UCSD-AML1 (cell line): Measurements from ENCODE around the gene GNB5.
"Not testable (repeated sequence)": the region's sequence is repeated elsewhere in the genome, so short reads cannot be mapped to it uniquely, and the experiment has no call there.

Experiments
- DNase-seq: peaks from one replicate; lab custom pipeline; 2025; ENCODE audit not compliant: unreplicated experiment; lab: John Stamatoyannopoulos, UW

GNB5 gene

GRCh38 chr15:52191207-52191606 is at the start of gene GNB5:
GNB5 (minus strand) TSS chr15:52191392; CDS start chr15:52184676, 6,716 bp downstream.
- peak; percentile 48 for DNase-seq

GRCh38 chr15:52240166-52240565 is 49.0 kb upstream of the GNB5 start:
- no peak for DNase-seq

- DNase-seq: not testable (repeated sequence)
Observed at GRCh38 chr15:52238989-52239525, 47.9 kb upstream of the GNB5 start.

- no peak for DNase-seq
Observed at GRCh38 chr15:52238149-52238548, 47.0 kb upstream of the GNB5 start.

- no peak for DNase-seq
Observed at GRCh38 chr15:52236013-52236412, 44.8 kb upstream of the GNB5 start.

- no peak for DNase-seq
Observed at GRCh38 chr15:52234596-52235541, 43.7 kb upstream of the GNB5 start.

DNA sequence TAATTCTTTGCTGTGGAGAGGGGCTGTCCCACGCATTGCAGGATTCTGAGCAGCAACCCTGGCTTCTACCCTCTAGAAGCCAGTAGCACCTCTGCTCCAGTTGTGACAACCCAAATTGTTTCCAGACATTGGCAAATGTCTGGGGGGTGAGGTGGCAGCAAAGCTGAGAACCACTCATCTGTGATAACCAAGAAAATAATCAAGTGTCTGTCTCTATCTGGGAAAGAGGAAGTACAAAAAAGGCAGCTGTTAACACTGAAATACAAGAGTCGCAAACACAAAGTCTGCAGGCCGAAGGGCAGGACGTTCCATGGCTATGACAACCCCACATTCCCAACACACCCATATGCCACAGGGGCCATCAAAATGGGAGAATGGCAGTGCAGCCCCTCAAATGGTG is 42.2 kb upstream of the GNB5 start:
- no peak for DNase-seq

DNA sequence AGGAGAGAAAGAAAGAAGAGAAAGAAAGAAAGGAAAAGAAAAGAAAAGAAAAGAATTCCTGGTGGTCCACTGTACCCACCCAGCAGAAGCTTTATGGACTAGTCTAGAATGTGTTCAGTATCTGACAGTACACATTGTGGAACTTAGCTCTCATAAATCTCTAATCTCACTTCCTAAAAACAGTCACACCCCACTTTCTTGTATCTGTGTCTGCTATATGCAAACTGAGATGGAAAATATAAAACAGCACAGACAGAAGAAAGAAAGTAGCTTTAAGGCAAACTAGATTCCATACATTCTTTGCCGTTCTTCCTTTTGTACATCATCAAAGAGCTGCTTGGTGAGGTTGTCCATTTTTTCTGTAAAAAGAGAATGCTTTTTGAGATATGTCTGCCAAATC is 41.1 kb upstream of the GNB5 start:
- no peak for DNase-seq

DNA sequence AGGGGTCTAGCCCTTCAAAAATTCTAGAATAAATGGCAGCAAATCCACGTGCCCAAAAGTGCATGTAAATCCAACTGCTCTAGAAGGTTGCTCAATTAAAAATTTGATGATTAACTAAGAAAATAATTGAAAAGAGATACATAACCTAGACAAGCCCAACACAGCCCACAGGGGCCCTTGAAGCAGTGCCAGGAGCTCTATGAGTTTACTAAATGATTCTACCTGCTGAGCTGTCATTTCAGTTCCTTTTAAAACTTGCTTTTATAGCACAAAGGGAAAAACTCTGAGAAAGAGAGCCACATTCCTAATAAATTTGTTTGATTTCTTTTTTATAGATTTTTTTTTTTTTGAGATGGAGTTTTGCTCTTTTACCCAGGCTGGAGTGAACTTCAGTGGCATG is 38.9 kb upstream of the GNB5 start:
- no peak for DNase-seq

- DNase-seq: no peak
Observed at GRCh38 chr15:52228921-52229320, 37.7 kb upstream of the GNB5 start.

DNA sequence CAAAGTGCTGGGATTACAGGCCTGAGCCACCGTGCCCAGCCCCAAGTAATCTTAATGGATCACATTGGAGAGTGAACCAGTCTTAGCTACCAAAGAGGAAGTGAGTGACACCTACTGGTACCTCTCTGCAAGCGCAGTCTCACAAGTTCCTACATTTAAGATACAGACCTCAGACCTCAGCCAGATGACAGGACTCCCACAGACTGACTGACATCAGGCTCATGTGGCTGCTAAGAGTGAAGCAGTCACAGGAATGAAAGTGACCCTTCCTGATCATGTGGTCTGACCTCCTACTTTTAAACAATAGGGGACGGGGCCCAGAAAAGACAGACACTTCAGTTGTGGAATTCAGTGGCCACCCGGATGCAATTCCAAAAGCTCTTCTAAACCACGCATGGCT is 36.3 kb upstream of the GNB5 start:
- peak; percentile 58 for DNase-seq

- no peak for DNase-seq
Observed at GRCh38 chr15:52225230-52225629, 34.0 kb upstream of the GNB5 start.

DNA sequence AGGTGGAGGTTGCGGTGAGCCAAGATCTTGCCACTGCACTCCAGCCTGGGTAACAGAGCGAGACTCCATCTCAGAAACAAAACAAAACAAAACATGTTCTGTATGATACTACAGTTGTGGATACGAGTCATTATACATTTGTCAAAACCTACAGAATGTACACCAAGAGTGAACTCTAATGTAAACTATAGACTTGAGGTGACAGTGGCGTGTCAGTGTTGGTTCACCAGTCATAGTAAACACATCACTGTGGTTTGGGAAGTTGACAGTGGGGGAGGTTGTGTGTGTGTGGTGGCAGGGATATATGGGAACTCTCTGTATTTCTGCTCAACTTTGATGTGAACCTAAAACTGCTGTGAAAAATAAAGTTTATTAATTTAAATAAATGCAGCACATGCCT is 33.0 kb upstream of the GNB5 start:
- peak; percentile 32 for DNase-seq

DNA sequence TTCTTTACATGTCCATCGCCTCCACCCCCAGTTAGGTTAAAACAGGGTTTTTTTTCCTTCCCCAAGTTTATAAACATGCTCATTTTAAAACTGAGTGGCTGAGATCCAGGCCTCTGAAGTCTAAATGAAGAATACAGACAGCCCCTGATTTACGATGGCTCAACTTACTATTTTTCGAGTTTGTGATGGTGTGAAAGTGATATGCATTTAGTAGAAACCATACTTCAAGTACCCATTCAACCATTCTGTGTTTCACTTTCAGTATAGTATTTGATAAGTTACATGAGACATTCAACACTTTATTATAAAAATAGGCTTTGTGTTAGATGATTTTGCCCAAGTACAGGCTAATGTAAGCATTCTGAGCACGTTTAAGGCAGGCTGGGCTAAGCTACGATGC is 30.5 kb upstream of the GNB5 start:
- no peak for DNase-seq

- DNase-seq: no peak
Observed at GRCh38 chr15:52220937-52221660, 29.9 kb upstream of the GNB5 start.

GRCh38 chr15:52220251-52220650 is 29.1 kb upstream of the GNB5 start:
- DNase-seq: no peak

DNA sequence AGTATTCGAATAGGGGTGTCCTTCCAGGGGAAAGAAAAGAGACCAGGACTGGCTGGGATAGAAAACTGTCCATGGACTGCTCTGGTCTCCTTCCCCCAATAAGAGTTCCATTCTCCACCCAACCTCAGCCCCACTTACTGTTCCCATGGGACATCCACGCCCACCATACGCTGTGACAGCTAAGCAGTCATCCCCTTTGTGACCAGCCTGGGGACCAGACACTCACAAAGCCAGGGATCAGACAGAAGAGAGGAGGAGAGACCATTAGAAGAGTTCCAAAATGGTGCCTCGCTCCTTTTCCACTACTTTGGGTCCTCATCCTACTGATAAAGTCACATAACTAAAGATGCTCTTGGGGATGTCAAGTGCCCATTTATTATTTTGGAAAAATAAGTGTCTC is 27.6 kb upstream of the GNB5 start:
- DNase-seq: no peak

DNA sequence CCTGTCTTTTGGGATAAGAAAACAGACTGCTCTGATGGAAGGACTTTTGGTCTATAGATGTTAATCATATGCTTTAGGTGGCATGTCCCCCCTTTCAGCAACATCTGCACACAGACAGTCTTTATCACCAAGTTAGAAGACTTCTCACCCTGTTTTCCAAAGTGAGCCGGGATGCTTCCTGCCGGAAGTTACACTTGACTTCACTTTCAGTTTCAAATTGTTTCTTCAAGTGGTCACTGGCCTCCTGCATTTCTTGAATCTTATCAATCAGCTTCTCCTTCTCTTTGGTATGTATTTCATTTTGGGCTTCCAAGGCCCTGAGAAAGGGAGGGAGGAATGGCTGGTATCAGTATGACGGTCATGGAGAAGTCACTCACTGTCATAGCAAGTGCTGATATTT is 27.2 kb upstream of the GNB5 start:
- DNase-seq: no peak

- DNase-seq: no peak
Observed at GRCh38 chr15:52217186-52217585, 26.0 kb upstream of the GNB5 start.

DNA sequence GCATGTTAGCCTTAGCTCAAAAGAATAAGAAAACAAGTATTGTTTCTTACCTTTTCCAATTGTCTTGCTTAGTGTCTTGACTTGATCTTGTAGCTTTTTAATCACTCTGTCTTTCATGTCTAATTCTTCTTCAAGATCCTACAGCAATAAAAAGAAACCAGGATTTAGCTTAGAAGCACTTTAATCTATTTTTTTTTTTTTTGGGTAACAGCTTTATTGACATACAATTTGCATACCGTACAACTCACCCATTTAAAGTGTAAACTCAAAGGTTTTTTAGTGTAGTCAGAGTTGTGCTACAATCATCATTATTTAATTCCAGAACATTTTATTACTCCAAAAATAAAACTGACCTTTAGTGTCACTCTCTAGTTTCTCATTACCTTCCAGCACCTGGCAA is 23.4 kb upstream of the GNB5 start:
- DNase-seq: no peak

- no peak for DNase-seq
Observed at GRCh38 chr15:52213206-52213605, 22.0 kb upstream of the GNB5 start.
